ENCODE measurements around the gene SSTR3.
"Not testable (repeated sequence)": the region's sequence is repeated elsewhere in the genome, so short reads cannot be mapped to it uniquely, and the experiment has no call there.

SSTR3 gene

GRCh38 chr22:37212174-37212906 is at the start of gene SSTR3:
Gene SSTR3 (minus strand): TSS chr22:37212477. CDS start chr22:37207803, 4,674 bp downstream.
- no peak for DNase-seq (ENCODE audit: low spot score)

GRCh38 chr22:37260901-37261336 is 48.6 kb upstream of the SSTR3 start:
- DNase-seq (ENCODE audit: low spot score), result peak; percentile 75

- no peak for DNase-seq (ENCODE audit: low spot score)
Measured at GRCh38 chr22:37260155-37260795, 48.0 kb upstream of the SSTR3 start.

- peak; percentile 62 for DNase-seq (ENCODE audit: low spot score)
Measured at GRCh38 chr22:37259540-37260029, 47.3 kb upstream of the SSTR3 start.

- no peak for DNase-seq (ENCODE audit: low spot score)
Measured at GRCh38 chr22:37258753-37259401, 46.6 kb upstream of the SSTR3 start.

GRCh38 chr22:37258005-37258752 is 45.9 kb upstream of the SSTR3 start:
- no peak for DNase-seq (ENCODE audit: low spot score)

GRCh38 chr22:37256075-37256726 is 43.9 kb upstream of the SSTR3 start:
- no peak for DNase-seq (ENCODE audit: low spot score)

GRCh38 chr22:37255558-37256006 is 43.3 kb upstream of the SSTR3 start:
- DNase-seq (ENCODE audit: low spot score), result no peak

GRCh38 chr22:37254867-37255233 is 42.6 kb upstream of the SSTR3 start:
- DNase-seq (ENCODE audit: low spot score), result no peak

GRCh38 chr22:37254209-37254866 is 42.1 kb upstream of the SSTR3 start:
- DNase-seq (ENCODE audit: low spot score), result no peak

- DNase-seq (ENCODE audit: low spot score), result no peak
Measured at GRCh38 chr22:37253126-37253660, 40.9 kb upstream of the SSTR3 start.

- not testable (repeated sequence) for DNase-seq (ENCODE audit: low spot score)
Measured at GRCh38 chr22:37251836-37252235, 39.6 kb upstream of the SSTR3 start.

- DNase-seq (ENCODE audit: low spot score), result no peak
Measured at GRCh38 chr22:37249986-37250385, 37.7 kb upstream of the SSTR3 start.

- DNase-seq (ENCODE audit: low spot score), result no peak
Measured at GRCh38 chr22:37248251-37248650, 36.0 kb upstream of the SSTR3 start.

GRCh38 chr22:37245740-37246139 is 33.5 kb upstream of the SSTR3 start:
- DNase-seq (ENCODE audit: low spot score), result no peak

GRCh38 chr22:37244922-37245722 is 32.8 kb upstream of the SSTR3 start:
- no peak for DNase-seq (ENCODE audit: low spot score)

- DNase-seq (ENCODE audit: low spot score), result peak; percentile 53
Measured at GRCh38 chr22:37244114-37244921, 32.0 kb upstream of the SSTR3 start, which contains the start of gene RAC2. Gene RAC2 (minus strand): TSS chr22:37244269. CDS start chr22:37244148, 121 bp downstream.

GRCh38 chr22:37243402-37244113 is 31.3 kb upstream of the SSTR3 start:
- no peak for DNase-seq (ENCODE audit: low spot score)

Measured in hepatic stellate cell (primary cell).